ENCODE results near the gene YY1AP1. TPM values are rescaled to one million over a fixed set of nuclear protein-coding genes. Genes with fewer than 3 reads are reported as not detected.
"Not testable (repeated sequence)": the region's sequence is repeated elsewhere in the genome, so short reads cannot be mapped to it uniquely, and the experiment has no call there.

The YY1AP1 gene
- total RNA-seq, 4 donors from 2014 or later: 79.1 to 6,578 (median 156) TPM

- DNase-seq: no peak
- Histone ChIP-seq H3K4me3 (no peak overlapping the region), H3K27ac (no peak overlapping the region), H3K4me1 (no peaks in the 10 kb centered on the region), H3K36me3 (no peaks in the 10 kb centered on the region), H3K9me3 (no peaks in the 10 kb centered on the region), H3K27me3 (no peaks in the 10 kb centered on the region)
- TF ChIP-seq CTCF (IDR thresholded peaks at IDR 0.05) (no peak), POLR2A (IDR thresholded peaks at IDR 0.05) (no peak)
- intact Hi-C loops (cut with DNase I; ENCODE audit: low total_unique reads): no loop called here
Observed at GRCh38 chr1:155640367-155640766, 48.2 kb downstream of the YY1AP1 start.

GRCh38 chr1:155636397-155637153 lies 52.0 kb downstream of the YY1AP1 start:
- Histone ChIP-seq H3K36me3 (no peaks in the 10 kb centered on the region), H3K4me1 (no peaks in the 10 kb centered on the region), H3K4me3 (no peak overlapping the region), H3K27ac (no peak overlapping the region), H3K9me3 (no peaks in the 10 kb centered on the region), H3K27me3 (no peaks in the 10 kb centered on the region)
- no peak for DNase-seq
- intact Hi-C loops (cut with DNase I; ENCODE audit: low total_unique reads): no loop called here
- TF ChIP-seq CTCF (IDR thresholded peaks at IDR 0.05) (no peak), POLR2A (IDR thresholded peaks at IDR 0.05) (no peak)

- H3K27me3 ChIP-seq; H3K36me3 ChIP-seq; H3K27ac ChIP-seq; H3K9me3 ChIP-seq; H3K4me3 ChIP-seq; intact Hi-C loops (cut with DNase I; ENCODE audit: low total_unique reads); H3K4me1 ChIP-seq; DNase-seq: not testable (repeated sequence)
Observed at GRCh38 chr1:155626428-155626827, 62.1 kb downstream of the YY1AP1 start.

GRCh38 chr1:155623357-155623756 lies 65.2 kb downstream of the YY1AP1 start:
- Histone ChIP-seq H3K4me3 (no peak overlapping the region), H3K36me3 (no peaks in the 10 kb centered on the region), H3K9me3 (no peaks in the 10 kb centered on the region), H3K27me3 (no peaks in the 10 kb centered on the region), H3K27ac (no peak overlapping the region), H3K4me1 (no peaks in the 10 kb centered on the region)
- no peak for TF ChIP-seq POLR2A (IDR thresholded peaks at IDR 0.05)
- no peak for TF ChIP-seq CTCF (IDR thresholded peaks at IDR 0.05)
- intact Hi-C loops (cut with DNase I; ENCODE audit: low total_unique reads): no loop called here
- no peak for DNase-seq

- Histone ChIP-seq H3K4me3 (no peak overlapping the region), H3K4me1 (no peaks in the 10 kb centered on the region), H3K36me3 (no peaks in the 10 kb centered on the region), H3K27me3 (no peaks in the 10 kb centered on the region), H3K9me3 (no peaks in the 10 kb centered on the region), H3K27ac (no peak overlapping the region)
- DNase-seq: no peak
- intact Hi-C loops (cut with DNase I; ENCODE audit: low total_unique reads): no loop called here
- TF ChIP-seq CTCF (IDR thresholded peaks at IDR 0.05): no peak
- TF ChIP-seq POLR2A (IDR thresholded peaks at IDR 0.05): no peak
Observed at GRCh38 chr1:155622191-155622590, 66.4 kb downstream of the YY1AP1 start.

- H3K27me3 ChIP-seq; H3K9me3 ChIP-seq; H3K4me1 ChIP-seq; H3K27ac ChIP-seq; intact Hi-C loops (cut with DNase I; ENCODE audit: low total_unique reads); H3K4me3 ChIP-seq; H3K36me3 ChIP-seq; DNase-seq: not testable (repeated sequence)
Observed at GRCh38 chr1:155613226-155613625, 75.3 kb downstream of the YY1AP1 start.

GRCh38 chr1:155610257-155610647 lies 78.3 kb downstream of the YY1AP1 start:
- H3K36me3 ChIP-seq; H3K27me3 ChIP-seq; intact Hi-C loops (cut with DNase I; ENCODE audit: low total_unique reads); H3K27ac ChIP-seq; H3K4me1 ChIP-seq; H3K9me3 ChIP-seq; DNase-seq: not testable (repeated sequence)
- H3K4me3 ChIP-seq: peak overlapping the region in 1 of 2 donors; percentile 49
